GM23338 (cell line): ENCODE results near the gene TNFRSF8. TPM values are rescaled to one million over a fixed set of nuclear protein-coding genes. Genes with fewer than 3 reads are reported as not detected.

ENCODE experiments used
- ATAC-seq: fragments of 200-7000 bp; cut with Tn5 transposase; 3 replicates; pipeline ENCODE4 v1.9.1; 2020
- DNase-seq: peaks from one replicate; pipeline ENCODE4 v3.0.0-alpha.2; 2015; ENCODE audit warnings: low spot score
- H2AFZ ChIP-seq: fragments of 200-600 bp; sonication (generic); 2 replicates; pipeline ENCODE4 v1.8.0; 2016; ENCODE audit warnings: antibody characterized with exemption, mild to moderate bottlenecking, moderate library complexity
- H3F3A ChIP-seq: fragments of 200-600 bp; sonication (generic); replicated peaks from 2 replicates; pipeline ENCODE4 v1.8.0; 2017; ENCODE audit warnings: antibody characterized with exemption, mixed run types, low read depth
- H3K27ac ChIP-seq: fragments of 200-600 bp; sonication (generic); 2 replicates; pipeline ENCODE4 v1.6.1; 2016; ENCODE audit warnings: low read depth
- H3K27me3 ChIP-seq: fragments of 200-600 bp; sonication (generic); 2 replicates; pipeline ENCODE4 v1.8.0; 2016; ENCODE audit warnings: mild to moderate bottlenecking, mixed run types, moderate library complexity; ENCODE audit not compliant: insufficient read depth
- H3K36me3 ChIP-seq: fragments of 200-600 bp; sonication (generic); 2 replicates; pipeline ENCODE4 v1.8.0; 2016; ENCODE audit warnings: mild to moderate bottlenecking; ENCODE audit not compliant: insufficient read depth
- H3K4me1 ChIP-seq: fragments of 200-600 bp; sonication (generic); 2 replicates; pipeline ENCODE4 v1.8.0; 2016; ENCODE audit warnings: mild to moderate bottlenecking, moderate library complexity; ENCODE audit not compliant: insufficient read depth
- H3K4me2 ChIP-seq: fragments of 200-600 bp; sonication (generic); 2 replicates; pipeline ENCODE4 v1.7.1; 2017; ENCODE audit warnings: mixed run types
- H3K4me3 ChIP-seq: fragments of 200-600 bp; sonication (generic); 2 replicates; pipeline ENCODE4 v1.6.1; 2016; ENCODE audit warnings: mixed run types
- H3K79me2 ChIP-seq: fragments of 200-600 bp; sonication (generic); replicated peaks from 2 replicates; pipeline ENCODE4 v1.8.0; 2017; ENCODE audit warnings: mild to moderate bottlenecking; ENCODE audit not compliant: insufficient read depth
- H3K9me2 ChIP-seq: fragments of 200-600 bp; sonication (generic); 2 replicates; pipeline ENCODE4 v1.8.0; 2017; ENCODE audit not compliant: insufficient read depth
- H4K20me1 ChIP-seq: fragments of 200-600 bp; sonication (generic); replicated peaks from 2 replicates; pipeline ENCODE4 v1.8.0; 2017; ENCODE audit warnings: mild to moderate bottlenecking; ENCODE audit not compliant: insufficient read depth
- H3K27ac Mint-ChIP-seq: 2 replicates; pipeline ENCODE4 v1.8.0; 2020; ENCODE audit warnings: inconsistent platforms, mild to moderate bottlenecking, moderate library complexity, mixed read lengths
- H3K27me3 Mint-ChIP-seq: 3 replicates; pipeline ENCODE4 v1.8.0; 2022; ENCODE audit warnings: low read depth, mild to moderate bottlenecking, moderate library complexity, mixed read lengths, inconsistent platforms; ENCODE audit not compliant: insufficient read depth, poor library complexity
- H3K36me3 Mint-ChIP-seq: 3 replicates; pipeline ENCODE4 v1.8.0; 2021; ENCODE audit warnings: low read depth, mild to moderate bottlenecking, inconsistent platforms, moderate library complexity, mixed read lengths
- H3K4me1 Mint-ChIP-seq: 3 replicates; pipeline ENCODE4 v1.8.0; 2020; ENCODE audit warnings: mild to moderate bottlenecking, inconsistent platforms, mixed read lengths
- H3K4me3 Mint-ChIP-seq: 3 replicates; pipeline ENCODE4 v1.8.0; 2021; ENCODE audit warnings: moderate library complexity, mild to moderate bottlenecking, inconsistent platforms, mixed read lengths
- H3K9me3 Mint-ChIP-seq: 3 replicates; pipeline ENCODE4 v1.8.0; 2020; ENCODE audit warnings: moderate library complexity, mild to moderate bottlenecking, inconsistent platforms, mixed read lengths
- CREB1 ChIP-seq: fragments of 250-450 bp; sonication (Bioruptor Pico); IDR thresholded peaks from 2 replicates; pipeline ENCODE4 v1.5.0; 2020; ENCODE audit warnings: low read depth, mild to moderate bottlenecking, moderate library complexity
- EZH2 ChIP-seq: fragments of 200-600 bp; sonication (generic); IDR thresholded peaks from one replicate; pipeline ENCODE4 v1.8.0; 2017; ENCODE audit warnings: antibody characterized with exemption, mild to moderate bottlenecking, low read depth; ENCODE audit not compliant: unreplicated experiment
- EZH2phosphoT487 ChIP-seq: fragments of 200-600 bp; sonication (generic); IDR thresholded peaks from one replicate; pipeline ENCODE4 v1.8.1; 2018; ENCODE audit warnings: antibody characterized with exemption; ENCODE audit not compliant: unreplicated experiment
- JUNB ChIP-seq: IDR thresholded peaks from one replicate; pipeline ENCODE4 v1.6.1; 2016; ENCODE audit warnings: antibody characterized with exemption; ENCODE audit not compliant: unreplicated experiment
- NANOG ChIP-seq: IDR thresholded peaks from 2 replicates; pipeline ENCODE4 v1.6.1; 2016; ENCODE audit warnings: antibody characterized with exemption, borderline replicate concordance
- POLR2AphosphoS5 ChIP-seq: IDR thresholded peaks from 2 replicates; pipeline ENCODE4 v1.6.1; 2016; ENCODE audit warnings: antibody characterized with exemption, low read depth
- STAT1 ChIP-seq: IDR thresholded peaks from one replicate; pipeline ENCODE4 v1.6.1; 2016; ENCODE audit warnings: antibody characterized with exemption; ENCODE audit not compliant: unreplicated experiment
- ZNF114 ChIP-seq: fragments of 250-450 bp; sonication (Bioruptor Pico); IDR thresholded peaks from 2 replicates; pipeline ENCODE4 v1.5.0; 2020; ENCODE audit warnings: mild to moderate bottlenecking, moderate library complexity
- ZNF331 ChIP-seq: fragments of 250-450 bp; sonication (Bioruptor Pico); IDR thresholded peaks from 2 replicates; pipeline ENCODE4 v1.5.0; 2020; ENCODE audit warnings: low read depth, mild to moderate bottlenecking, moderate library complexity
- polyA plus RNA-seq: library from polyadenylated mRNA; unstranded; fragments of >200 nt; fragmentation: Nextera tagmentation; extraction: Ambion mirVana; gene quantifications from 2 replicates; pipeline ENCODE4 v1.2.1, GENCODE V29; 2016
- total RNA-seq: library from RNA; depleted of rRNA; stranded (reverse); fragments of >200 nt; shearing (Covaris generic); gene quantifications from 2 replicates; pipeline ENCODE4 v1.2.3, GENCODE V29; 2014
- TF ChIP-seq, protein P1 (sequence below): fragments of 250-450 bp; sonication (Bioruptor Pico); IDR thresholded peaks from 2 replicates; pipeline ENCODE4 v1.5.0; 2020; ENCODE audit warnings: mild to moderate bottlenecking, moderate library complexity
- TF ChIP-seq, protein P2 (sequence below), 2 experiments: fragments of 200-600 bp in 1 of 2; sonication (generic) in 1 of 2; conservative IDR thresholded peaks; 2 replicates each; pipeline versions ENCODE4 v1.5.1 to v1.6.1; 2016 to 2017; ENCODE audit warnings: antibody characterized with exemption in 2 of 2, low read depth in 2 of 2, mild to moderate bottlenecking in 2 of 2, moderate library complexity in 1 of 2
- TF ChIP-seq, protein P3 (sequence below): IDR thresholded peaks from one replicate; pipeline ENCODE4 v1.6.1; 2018; ENCODE audit warnings: antibody characterized with exemption; ENCODE audit not compliant: unreplicated experiment
- TF ChIP-seq, protein P4 (sequence below): IDR thresholded peaks from 2 replicates; pipeline ENCODE4 v1.6.1; 2016; ENCODE audit warnings: antibody characterized with exemption

The TNFRSF8 gene
- total and polyA plus RNA-seq, 2 experiments from 2014 or later, result 11.7 to 28.2 TPM

DNA sequence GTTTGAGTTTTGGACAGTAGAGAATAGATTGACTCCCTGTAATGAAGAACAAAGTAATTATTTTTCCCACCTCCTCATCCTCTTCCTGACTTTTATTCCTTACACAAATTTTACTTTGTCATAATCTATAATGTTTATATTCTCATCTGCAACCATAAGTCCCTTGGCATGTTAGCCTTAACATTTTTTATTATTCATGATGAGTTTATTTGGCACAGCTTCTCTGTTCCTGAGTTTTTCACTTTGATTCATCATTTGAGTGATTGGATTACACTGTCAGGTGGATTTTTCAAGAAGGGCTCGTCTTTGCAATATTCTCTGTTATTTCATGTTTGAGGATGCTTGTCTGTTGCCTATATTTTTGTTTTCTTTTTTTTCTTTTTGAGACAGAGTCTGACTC, 35.7 kb downstream of the TNFRSF8 start:
- H3K4me1 Mint-ChIP-seq, result no peaks in the 10 kb centered on the region
- H3K9me3 Mint-ChIP-seq, result no peaks in the 10 kb centered on the region
- Histone ChIP-seq H3F3A (no peaks in the 10 kb centered on the region), H4K20me1 (no peaks in the 10 kb centered on the region; the same call in none of the 2 replicates), H3K9me2 (no peaks in the 10 kb centered on the region), H3K4me3 (no peak overlapping the region), H3K27ac (no peak overlapping the region), H3K4me2 (no peak overlapping the region), H3K4me1 (no peaks in the 10 kb centered on the region), H2AFZ (no peak overlapping the region), H3K79me2 (no peaks in the 10 kb centered on the region), H3K36me3 (no peaks in the 10 kb centered on the region; the same call in 1 of the 2 replicates), H3K27me3 (no peaks in the 10 kb centered on the region)
- DNase-seq (no peak), ATAC-seq (no peak)
- TF ChIP-seq, protein P1, sequence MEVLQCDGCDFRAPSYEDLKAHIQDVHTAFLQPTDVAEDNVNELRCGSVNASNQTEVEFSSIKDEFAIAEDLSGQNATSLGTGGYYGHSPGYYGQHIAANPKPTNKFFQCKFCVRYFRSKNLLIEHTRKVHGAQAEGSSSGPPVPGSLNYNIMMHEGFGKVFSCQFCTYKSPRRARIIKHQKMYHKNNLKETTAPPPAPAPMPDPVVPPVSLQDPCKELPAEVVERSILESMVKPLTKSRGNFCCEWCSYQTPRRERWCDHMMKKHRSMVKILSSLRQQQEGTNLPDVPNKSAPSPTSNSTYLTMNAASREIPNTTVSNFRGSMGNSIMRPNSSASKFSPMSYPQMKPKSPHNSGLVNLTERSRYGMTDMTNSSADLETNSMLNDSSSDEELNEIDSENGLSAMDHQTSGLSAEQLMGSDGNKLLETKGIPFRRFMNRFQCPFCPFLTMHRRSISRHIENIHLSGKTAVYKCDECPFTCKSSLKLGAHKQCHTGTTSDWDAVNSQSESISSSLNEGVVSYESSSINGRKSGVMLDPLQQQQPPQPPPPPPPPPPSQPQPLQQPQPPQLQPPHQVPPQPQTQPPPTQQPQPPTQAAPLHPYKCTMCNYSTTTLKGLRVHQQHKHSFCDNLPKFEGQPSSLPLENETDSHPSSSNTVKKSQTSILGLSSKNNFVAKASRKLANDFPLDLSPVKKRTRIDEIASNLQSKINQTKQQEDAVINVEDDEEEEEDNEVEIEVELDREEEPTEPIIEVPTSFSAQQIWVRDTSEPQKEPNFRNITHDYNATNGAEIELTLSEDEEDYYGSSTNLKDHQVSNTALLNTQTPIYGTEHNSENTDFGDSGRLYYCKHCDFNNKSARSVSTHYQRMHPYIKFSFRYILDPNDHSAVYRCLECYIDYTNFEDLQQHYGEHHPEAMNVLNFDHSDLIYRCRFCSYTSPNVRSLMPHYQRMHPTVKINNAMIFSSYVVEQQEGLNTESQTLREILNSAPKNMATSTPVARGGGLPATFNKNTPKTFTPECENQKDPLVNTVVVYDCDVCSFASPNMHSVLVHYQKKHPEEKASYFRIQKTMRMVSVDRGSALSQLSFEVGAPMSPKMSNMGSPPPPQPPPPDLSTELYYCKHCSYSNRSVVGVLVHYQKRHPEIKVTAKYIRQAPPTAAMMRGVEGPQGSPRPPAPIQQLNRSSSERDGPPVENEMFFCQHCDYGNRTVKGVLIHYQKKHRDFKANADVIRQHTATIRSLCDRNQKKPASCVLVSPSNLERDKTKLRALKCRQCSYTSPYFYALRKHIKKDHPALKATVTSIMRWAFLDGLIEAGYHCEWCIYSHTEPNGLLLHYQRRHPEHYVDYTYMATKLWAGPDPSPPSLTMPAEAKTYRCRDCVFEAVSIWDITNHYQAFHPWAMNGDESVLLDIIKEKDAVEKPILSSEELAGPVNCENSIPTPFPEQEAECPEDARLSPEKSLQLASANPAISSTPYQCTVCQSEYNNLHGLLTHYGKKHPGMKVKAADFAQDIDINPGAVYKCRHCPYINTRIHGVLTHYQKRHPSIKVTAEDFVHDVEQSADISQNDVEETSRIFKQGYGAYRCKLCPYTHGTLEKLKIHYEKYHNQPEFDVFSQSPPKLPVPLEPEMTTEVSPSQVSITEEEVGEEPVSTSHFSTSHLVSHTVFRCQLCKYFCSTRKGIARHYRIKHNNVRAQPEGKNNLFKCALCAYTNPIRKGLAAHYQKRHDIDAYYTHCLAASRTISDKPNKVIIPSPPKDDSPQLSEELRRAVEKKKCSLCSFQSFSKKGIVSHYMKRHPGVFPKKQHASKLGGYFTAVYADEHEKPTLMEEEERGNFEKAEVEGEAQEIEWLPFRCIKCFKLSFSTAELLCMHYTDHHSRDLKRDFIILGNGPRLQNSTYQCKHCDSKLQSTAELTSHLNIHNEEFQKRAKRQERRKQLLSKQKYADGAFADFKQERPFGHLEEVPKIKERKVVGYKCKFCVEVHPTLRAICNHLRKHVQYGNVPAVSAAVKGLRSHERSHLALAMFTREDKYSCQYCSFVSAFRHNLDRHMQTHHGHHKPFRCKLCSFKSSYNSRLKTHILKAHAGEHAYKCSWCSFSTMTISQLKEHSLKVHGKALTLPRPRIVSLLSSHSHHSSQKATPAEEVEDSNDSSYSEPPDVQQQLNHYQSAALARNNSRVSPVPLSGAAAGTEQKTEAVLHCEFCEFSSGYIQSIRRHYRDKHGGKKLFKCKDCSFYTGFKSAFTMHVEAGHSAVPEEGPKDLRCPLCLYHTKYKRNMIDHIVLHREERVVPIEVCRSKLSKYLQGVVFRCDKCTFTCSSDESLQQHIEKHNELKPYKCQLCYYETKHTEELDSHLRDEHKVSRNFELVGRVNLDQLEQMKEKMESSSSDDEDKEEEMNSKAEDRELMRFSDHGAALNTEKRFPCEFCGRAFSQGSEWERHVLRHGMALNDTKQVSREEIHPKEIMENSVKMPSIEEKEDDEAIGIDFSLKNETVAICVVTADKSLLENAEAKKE (CRISPR knock-in tag), result no peak
- no peak for TF ChIP-seq JUNB
- TF ChIP-seq, protein P2, sequence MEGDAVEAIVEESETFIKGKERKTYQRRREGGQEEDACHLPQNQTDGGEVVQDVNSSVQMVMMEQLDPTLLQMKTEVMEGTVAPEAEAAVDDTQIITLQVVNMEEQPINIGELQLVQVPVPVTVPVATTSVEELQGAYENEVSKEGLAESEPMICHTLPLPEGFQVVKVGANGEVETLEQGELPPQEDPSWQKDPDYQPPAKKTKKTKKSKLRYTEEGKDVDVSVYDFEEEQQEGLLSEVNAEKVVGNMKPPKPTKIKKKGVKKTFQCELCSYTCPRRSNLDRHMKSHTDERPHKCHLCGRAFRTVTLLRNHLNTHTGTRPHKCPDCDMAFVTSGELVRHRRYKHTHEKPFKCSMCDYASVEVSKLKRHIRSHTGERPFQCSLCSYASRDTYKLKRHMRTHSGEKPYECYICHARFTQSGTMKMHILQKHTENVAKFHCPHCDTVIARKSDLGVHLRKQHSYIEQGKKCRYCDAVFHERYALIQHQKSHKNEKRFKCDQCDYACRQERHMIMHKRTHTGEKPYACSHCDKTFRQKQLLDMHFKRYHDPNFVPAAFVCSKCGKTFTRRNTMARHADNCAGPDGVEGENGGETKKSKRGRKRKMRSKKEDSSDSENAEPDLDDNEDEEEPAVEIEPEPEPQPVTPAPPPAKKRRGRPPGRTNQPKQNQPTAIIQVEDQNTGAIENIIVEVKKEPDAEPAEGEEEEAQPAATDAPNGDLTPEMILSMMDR (conservative IDR thresholded peaks at IDR 0.05; ENCODE audit: low read depth in 2 of 2), result no peak
- no peak for TF ChIP-seq ZNF331 (CRISPR knock-in tag)
- TF ChIP-seq CREB1, result no peak
- TF ChIP-seq NANOG, result no peak
- TF ChIP-seq STAT1, result no peak
- no peak for TF ChIP-seq EZH2phosphoT487
- TF ChIP-seq ZNF114 (CRISPR knock-in tag), result no peak
- TF ChIP-seq EZH2, result no peak
- TF ChIP-seq, protein P3, sequence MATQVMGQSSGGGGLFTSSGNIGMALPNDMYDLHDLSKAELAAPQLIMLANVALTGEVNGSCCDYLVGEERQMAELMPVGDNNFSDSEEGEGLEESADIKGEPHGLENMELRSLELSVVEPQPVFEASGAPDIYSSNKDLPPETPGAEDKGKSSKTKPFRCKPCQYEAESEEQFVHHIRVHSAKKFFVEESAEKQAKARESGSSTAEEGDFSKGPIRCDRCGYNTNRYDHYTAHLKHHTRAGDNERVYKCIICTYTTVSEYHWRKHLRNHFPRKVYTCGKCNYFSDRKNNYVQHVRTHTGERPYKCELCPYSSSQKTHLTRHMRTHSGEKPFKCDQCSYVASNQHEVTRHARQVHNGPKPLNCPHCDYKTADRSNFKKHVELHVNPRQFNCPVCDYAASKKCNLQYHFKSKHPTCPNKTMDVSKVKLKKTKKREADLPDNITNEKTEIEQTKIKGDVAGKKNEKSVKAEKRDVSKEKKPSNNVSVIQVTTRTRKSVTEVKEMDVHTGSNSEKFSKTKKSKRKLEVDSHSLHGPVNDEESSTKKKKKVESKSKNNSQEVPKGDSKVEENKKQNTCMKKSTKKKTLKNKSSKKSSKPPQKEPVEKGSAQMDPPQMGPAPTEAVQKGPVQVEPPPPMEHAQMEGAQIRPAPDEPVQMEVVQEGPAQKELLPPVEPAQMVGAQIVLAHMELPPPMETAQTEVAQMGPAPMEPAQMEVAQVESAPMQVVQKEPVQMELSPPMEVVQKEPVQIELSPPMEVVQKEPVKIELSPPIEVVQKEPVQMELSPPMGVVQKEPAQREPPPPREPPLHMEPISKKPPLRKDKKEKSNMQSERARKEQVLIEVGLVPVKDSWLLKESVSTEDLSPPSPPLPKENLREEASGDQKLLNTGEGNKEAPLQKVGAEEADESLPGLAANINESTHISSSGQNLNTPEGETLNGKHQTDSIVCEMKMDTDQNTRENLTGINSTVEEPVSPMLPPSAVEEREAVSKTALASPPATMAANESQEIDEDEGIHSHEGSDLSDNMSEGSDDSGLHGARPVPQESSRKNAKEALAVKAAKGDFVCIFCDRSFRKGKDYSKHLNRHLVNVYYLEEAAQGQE, result no peak
- TF ChIP-seq, protein P4, sequence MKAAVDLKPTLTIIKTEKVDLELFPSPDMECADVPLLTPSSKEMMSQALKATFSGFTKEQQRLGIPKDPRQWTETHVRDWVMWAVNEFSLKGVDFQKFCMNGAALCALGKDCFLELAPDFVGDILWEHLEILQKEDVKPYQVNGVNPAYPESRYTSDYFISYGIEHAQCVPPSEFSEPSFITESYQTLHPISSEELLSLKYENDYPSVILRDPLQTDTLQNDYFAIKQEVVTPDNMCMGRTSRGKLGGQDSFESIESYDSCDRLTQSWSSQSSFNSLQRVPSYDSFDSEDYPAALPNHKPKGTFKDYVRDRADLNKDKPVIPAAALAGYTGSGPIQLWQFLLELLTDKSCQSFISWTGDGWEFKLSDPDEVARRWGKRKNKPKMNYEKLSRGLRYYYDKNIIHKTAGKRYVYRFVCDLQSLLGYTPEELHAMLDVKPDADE, result no peak
- no peak for TF ChIP-seq POLR2AphosphoS5
- H3K36me3 Mint-ChIP-seq, result peaks cover 5% of the 10 kb centered on the region; the same call in 1 of the 3 replicates
- no peaks in the 10 kb centered on the region for H3K27me3 Mint-ChIP-seq
- H3K27ac Mint-ChIP-seq, result no peak overlapping the region
- no peak overlapping the region for H3K4me3 Mint-ChIP-seq
